ENCODE measurements around the gene CORO1C. TPM values are rescaled to one million over a fixed set of nuclear protein-coding genes. Genes with fewer than 3 reads are reported as not detected.

Gene CORO1C
- total RNA-seq, 1 donor = 261 TPM

DNA sequence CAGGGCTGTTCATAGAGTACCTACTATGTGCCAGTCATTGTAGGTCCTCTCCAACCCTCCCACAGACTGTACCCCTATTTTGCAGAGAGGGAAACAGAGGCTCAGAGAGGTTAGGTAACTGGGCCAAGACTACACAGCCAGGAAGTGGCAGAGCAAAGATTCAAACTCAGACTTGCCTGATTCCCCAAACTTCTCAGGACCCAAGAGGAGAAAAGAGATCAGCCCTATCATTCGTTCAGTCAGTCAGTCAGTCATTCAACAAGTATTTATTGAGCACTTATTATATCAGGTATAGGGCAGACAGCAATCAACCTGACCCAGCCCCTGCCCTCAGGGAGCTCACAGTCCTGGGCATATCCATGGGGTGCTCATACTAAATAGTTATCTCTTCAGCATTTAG, 39.6 kb upstream of the CORO1C start:
- H2AFZ ChIP-seq (ENCODE audit: low read length) = no peak overlapping the region
- TF ChIP-seq, protein P1, sequence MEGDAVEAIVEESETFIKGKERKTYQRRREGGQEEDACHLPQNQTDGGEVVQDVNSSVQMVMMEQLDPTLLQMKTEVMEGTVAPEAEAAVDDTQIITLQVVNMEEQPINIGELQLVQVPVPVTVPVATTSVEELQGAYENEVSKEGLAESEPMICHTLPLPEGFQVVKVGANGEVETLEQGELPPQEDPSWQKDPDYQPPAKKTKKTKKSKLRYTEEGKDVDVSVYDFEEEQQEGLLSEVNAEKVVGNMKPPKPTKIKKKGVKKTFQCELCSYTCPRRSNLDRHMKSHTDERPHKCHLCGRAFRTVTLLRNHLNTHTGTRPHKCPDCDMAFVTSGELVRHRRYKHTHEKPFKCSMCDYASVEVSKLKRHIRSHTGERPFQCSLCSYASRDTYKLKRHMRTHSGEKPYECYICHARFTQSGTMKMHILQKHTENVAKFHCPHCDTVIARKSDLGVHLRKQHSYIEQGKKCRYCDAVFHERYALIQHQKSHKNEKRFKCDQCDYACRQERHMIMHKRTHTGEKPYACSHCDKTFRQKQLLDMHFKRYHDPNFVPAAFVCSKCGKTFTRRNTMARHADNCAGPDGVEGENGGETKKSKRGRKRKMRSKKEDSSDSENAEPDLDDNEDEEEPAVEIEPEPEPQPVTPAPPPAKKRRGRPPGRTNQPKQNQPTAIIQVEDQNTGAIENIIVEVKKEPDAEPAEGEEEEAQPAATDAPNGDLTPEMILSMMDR (IDR thresholded peaks at IDR 0.05; ENCODE audit: extremely low read depth, low read depth, low read length) = no peak
- H3K36me3 ChIP-seq (ENCODE audit: insufficient read depth, low read length) = no peaks in the 10 kb centered on the region
- H3K27ac ChIP-seq (ENCODE audit: low read depth, low read length) = no peak overlapping the region
- H3K79me2 ChIP-seq (ENCODE audit: insufficient read depth, low read length) = no peaks in the 10 kb centered on the region
- peaks cover 6% of the 10 kb centered on the region for H3K4me1 ChIP-seq (ENCODE audit: insufficient read depth, low read length)
- no peak for DNase-seq (ENCODE audit: insufficient read length, low spot score, missing footprints)
- no peaks in the 10 kb centered on the region for H4K20me1 ChIP-seq (ENCODE audit: insufficient read depth, low read length)
- H3K9me3 ChIP-seq (ENCODE audit: low read depth, low read length) = no peaks in the 10 kb centered on the region
- no peak overlapping the region for H3K4me3 ChIP-seq (ENCODE audit: insufficient read depth, low read length)
- H3K4me2 ChIP-seq (ENCODE audit: insufficient read depth, low read length) = no peak overlapping the region
- H3K27me3 ChIP-seq (ENCODE audit: insufficient read depth, low read length) = peaks cover 3% of the 10 kb centered on the region

DNA sequence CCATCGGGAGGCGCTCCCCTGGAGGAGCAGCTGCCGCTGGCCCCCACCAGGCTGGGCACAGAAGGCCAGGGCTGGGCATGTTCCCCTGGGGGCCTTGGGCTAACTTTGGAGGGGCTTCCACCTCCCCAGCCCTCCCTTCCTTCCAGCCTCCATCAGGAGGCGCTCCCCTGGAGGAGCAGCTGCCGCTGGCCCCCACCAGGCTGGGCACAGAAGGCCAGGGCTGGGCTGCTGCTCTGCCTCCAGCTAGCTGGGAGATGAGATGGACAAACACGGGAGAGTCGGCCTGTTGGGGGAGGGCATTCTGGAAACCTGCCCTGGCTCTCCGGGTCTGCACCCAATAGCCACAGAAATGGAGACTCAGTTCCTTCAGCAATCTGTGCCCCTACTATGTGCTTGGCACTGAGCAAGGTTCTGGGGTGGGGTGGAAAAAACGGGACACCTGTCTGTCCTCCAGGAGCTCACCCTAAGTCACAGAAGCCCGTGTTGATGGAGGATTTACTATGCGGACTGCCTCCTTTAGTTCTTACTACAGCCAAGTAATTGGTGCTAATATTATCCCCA, 39.0 kb upstream of the CORO1C start:
- Histone ChIP-seq H3K4me1 (ENCODE audit: insufficient read depth, low read length) (peaks cover 6% of the 10 kb centered on the region), H3K27me3 (ENCODE audit: insufficient read depth, low read length) (peaks cover 3% of the 10 kb centered on the region), H3K27ac (ENCODE audit: low read depth, low read length) (no peak overlapping the region), H3K4me2 (ENCODE audit: insufficient read depth, low read length) (no peak overlapping the region), H3K4me3 (ENCODE audit: insufficient read depth, low read length) (no peak overlapping the region), H3K9me3 (ENCODE audit: low read depth, low read length) (no peaks in the 10 kb centered on the region), H3K79me2 (ENCODE audit: insufficient read depth, low read length) (no peaks in the 10 kb centered on the region), H2AFZ (ENCODE audit: low read length) (no peak overlapping the region), H3K36me3 (ENCODE audit: insufficient read depth, low read length) (no peaks in the 10 kb centered on the region), H4K20me1 (ENCODE audit: insufficient read depth, low read length) (no peaks in the 10 kb centered on the region)
- DNase-seq (ENCODE audit: insufficient read length, low spot score, missing footprints) = peak; percentile 58
- TF ChIP-seq, protein P1 (IDR thresholded peaks at IDR 0.05; ENCODE audit: extremely low read depth, low read depth, low read length) = no peak

DNA sequence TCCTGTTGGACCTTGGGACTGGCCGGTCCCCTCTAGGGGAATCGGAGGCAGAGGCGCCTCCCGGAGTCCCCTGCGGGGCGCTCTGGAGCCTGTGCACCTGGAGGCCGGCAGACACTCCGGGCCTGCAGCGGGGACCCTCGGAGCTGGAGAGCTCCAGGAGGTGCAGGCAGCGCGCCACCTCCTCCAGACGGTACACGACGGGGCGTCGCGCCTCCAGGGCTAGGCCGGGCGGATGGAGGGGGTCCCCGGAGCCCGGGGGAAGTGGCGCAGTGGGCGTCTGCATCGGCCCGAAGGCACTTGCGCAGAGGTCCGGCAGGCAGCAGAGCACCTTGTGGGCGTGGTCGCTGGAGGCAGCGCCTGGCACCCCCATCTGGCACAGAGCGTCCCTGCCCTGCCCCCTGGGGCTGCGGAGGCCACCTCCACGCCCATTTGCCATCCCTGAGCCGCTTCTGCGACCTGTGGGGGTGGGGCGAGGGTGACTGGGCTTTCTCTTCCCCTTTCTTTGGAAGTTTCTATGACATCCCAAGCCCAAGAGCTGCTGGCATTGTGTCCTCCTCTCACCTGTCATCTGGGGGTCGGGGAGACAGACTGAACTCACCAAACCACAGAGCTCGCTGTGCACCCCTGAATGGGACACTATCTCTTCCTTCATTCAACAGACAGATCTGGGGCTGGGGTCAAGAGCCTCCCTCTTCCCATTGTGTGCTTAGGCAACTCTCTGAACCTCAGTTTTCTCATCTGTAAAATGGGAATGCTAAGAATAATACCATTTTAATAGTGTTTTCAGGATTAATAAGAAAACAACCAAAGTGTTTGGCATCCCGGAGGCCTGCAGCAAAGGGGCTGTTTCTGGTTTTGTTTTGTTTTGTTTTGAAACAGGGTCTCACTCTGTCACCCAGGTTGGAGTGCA, 37.5 kb upstream of the CORO1C start:
- H3K27me3 ChIP-seq (ENCODE audit: insufficient read depth, low read length) = peaks cover 3% of the 10 kb centered on the region
- peak overlapping the region; percentile 47 for H2AFZ ChIP-seq (ENCODE audit: low read length)
- no peaks in the 10 kb centered on the region for H3K79me2 ChIP-seq (ENCODE audit: insufficient read depth, low read length)
- H3K9me3 ChIP-seq (ENCODE audit: low read depth, low read length) = no peaks in the 10 kb centered on the region
- H3K4me2 ChIP-seq (ENCODE audit: insufficient read depth, low read length) = peak overlapping the region; percentile 70
- no peaks in the 10 kb centered on the region for H4K20me1 ChIP-seq (ENCODE audit: insufficient read depth, low read length)
- TF ChIP-seq, protein P1 (IDR thresholded peaks at IDR 0.05; ENCODE audit: extremely low read depth, low read depth, low read length) = no peak
- peak; percentile 66 for DNase-seq (ENCODE audit: insufficient read length, low spot score, missing footprints)
- no peak overlapping the region for H3K27ac ChIP-seq (ENCODE audit: low read depth, low read length)
- H3K4me1 ChIP-seq (ENCODE audit: insufficient read depth, low read length) = peaks cover 6% of the 10 kb centered on the region
- H3K36me3 ChIP-seq (ENCODE audit: insufficient read depth, low read length) = no peaks in the 10 kb centered on the region
- peak overlapping the region; percentile 51 for H3K4me3 ChIP-seq (ENCODE audit: insufficient read depth, low read length)

DNA sequence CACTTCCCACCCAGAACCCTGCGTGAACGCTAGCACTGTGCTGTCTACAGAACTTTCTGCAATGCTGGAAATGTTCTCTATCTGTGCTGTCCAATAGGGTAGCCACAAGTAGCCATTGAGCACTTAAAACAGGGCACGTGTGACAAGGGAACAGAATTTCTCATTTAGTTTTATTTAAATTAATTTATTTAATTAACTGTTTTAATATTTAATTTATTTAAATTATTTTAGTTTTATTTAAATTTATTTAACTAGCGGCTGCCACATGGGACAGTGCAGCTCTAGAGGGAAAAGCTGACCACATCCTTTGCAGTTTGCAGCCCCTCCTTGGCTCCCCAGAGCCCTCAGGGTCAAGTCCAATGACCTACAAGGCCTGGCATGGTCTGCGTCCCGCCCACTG, 35.0 kb upstream of the CORO1C start:
- Histone ChIP-seq H3K27ac (ENCODE audit: low read depth, low read length) (no peak overlapping the region), H3K4me3 (ENCODE audit: insufficient read depth, low read length) (no peak overlapping the region), H3K9me3 (ENCODE audit: low read depth, low read length) (no peaks in the 10 kb centered on the region), H3K36me3 (ENCODE audit: insufficient read depth, low read length) (no peaks in the 10 kb centered on the region), H2AFZ (ENCODE audit: low read length) (no peak overlapping the region), H4K20me1 (ENCODE audit: insufficient read depth, low read length) (no peaks in the 10 kb centered on the region), H3K79me2 (ENCODE audit: insufficient read depth, low read length) (no peaks in the 10 kb centered on the region), H3K4me2 (ENCODE audit: insufficient read depth, low read length) (no peak overlapping the region), H3K27me3 (ENCODE audit: insufficient read depth, low read length) (peaks cover 3% of the 10 kb centered on the region), H3K4me1 (ENCODE audit: insufficient read depth, low read length) (peaks cover 4% of the 10 kb centered on the region)
- DNase-seq (ENCODE audit: insufficient read length, low spot score, missing footprints) = peak; percentile 15
- TF ChIP-seq, protein P1 (IDR thresholded peaks at IDR 0.05; ENCODE audit: extremely low read depth, low read depth, low read length) = no peak

All from osteoblast (primary cell).